Putamen (tissue), 1 donor: ENCODE results near the gene CROCC2.

ENCODE experiments used
- DNase-seq: peaks from one replicate; pipeline ENCODE4 v3.0.0-alpha.2; 2016; ENCODE audit warnings: low spot score

CROCC2 gene

DNA sequence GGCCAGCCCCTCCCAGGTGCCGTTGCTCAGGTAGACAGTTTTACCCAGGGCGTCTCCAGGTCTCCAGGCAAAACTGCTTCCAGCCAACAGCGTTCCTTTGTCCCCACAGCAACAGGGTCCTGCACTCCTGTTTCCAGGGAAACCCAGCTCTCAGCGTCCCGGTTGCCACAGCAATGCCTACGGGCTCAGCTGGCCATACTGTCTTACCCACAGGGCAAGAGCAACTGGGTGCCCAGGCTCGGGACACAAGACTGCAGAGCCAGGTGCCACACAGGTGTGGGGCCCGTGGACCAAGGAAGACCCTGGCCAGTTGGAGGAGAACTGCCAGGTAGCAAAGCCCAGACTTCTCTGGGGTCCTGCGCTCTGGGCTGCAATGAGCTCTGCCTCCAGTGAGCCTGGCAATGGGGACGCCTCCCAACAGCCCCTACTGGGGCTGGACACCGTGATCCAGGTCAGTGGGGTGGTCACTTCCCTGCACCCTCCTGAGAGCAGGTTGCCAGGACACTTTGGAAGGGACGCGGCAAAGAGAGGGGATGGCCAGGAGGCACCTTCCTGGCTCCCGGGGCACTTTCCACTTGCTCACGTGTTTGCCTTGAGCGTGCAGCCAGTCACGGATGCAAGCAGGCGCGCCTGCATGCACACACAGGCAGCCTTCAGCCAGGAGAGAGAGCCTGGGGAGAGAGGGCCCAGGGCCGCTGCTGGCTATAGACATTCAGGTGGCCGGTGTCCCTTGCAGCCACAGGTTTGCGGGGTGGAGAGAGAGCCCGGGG is at the start of gene CROCC2:
CROCC2 (plus strand) TSS at position 196 of the 770 bp plus-strand sequence; CDS start at position 374, 178 bp downstream.
- DNase-seq = no peak

- DNase-seq = no peak
These were observed 48.8 kb upstream of the CROCC2 start for GRCh38 chr2:240857039-240858008.

DNA sequence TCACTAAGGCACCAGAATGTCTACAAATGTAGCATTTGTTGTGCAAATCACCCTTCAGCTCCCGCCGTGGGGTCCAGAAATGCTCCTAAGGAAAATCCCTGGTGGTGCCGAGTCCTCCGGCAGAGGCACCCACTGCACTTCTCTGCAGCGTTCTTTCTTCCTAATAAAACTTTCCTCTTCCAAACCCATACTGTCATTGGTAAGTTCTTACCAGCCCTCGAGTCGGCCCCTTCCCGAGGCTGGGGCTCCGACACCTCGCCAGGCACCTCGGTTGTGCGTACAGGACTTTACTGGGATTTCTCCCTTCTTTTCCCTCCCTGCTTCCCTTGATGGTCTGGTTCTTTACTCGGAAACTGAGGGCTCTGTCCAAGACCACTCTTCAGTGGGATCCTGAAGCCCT is 47.8 kb upstream of the CROCC2 start:
- DNase-seq = no peak

DNA sequence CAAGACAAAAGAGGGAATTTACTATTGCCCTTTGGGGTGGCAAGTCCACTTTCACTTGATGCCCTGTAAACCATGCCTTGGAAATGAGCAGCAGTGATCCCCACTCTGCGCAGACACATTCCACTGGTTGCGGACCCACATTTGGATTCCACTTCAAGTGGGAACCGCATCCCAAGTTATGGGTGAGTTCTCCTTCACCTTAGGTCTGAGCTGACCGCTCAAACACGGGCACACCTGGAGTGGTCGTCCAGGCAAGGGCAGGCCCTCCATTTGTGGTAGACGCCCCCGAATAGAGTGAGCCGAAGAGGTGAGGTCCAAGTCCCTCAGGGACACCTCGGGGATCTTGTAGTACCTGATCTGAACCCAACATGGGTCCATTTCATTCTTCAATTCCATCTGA is 47.3 kb upstream of the CROCC2 start:
- DNase-seq = no peak

DNA sequence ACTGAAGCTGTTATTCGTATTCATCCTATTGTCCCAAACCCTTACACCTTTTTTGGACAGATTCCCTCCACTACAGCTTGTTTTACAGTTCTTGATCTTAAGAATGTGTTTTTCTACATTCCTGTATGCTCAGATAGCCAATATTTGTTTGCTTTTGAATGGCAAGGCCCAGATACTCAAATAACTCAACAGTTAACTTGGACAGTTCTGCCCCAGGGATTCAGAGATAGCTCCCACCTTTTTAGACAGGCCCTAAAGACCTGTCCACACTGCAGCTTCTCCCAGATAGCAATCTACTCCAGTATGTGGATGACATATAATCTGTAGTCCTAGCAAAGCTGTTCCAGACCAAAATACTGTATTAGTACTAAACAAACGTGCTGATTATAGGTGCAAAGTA is 44.6 kb upstream of the CROCC2 start:
- DNase-seq = no peak

DNA sequence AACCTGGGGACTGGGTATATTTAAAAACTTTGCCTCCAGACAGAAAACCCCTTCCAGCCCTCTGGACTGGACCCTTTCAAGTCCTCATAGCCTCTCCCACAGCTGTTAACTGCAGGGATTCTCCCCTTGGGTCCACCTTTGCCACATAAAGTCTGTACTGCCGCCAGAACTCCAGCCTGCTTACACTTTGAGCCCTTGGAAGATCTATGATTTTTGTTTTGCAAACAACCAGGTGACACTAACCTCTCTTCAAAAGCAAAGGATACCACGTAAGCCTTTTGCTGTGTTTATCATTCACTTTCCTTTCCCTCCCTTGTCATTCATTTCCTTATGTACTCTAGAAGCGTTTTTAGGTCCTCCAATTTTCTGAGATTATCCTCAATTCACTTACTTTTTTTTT is 41.7 kb upstream of the CROCC2 start:
- no peak for DNase-seq

DNA sequence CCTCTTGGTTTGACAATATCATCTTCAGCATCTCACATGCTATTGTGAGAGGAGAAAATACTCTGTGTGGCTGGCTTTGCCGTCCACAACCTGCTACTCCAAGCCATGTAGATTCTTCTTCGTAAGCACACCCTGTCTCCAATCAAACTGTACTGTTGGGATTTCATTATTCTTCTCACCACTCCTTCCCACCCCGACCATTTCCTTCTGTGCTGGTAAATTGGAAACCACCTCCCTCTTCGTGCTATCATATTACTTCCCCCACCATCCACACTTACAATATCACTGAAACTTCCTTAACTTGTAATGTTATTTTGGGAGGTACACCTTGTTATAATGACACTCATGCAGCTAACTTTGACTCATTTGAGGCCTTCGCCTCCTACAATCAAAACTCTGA is 40.7 kb upstream of the CROCC2 start:
- DNase-seq = no peak

DNA sequence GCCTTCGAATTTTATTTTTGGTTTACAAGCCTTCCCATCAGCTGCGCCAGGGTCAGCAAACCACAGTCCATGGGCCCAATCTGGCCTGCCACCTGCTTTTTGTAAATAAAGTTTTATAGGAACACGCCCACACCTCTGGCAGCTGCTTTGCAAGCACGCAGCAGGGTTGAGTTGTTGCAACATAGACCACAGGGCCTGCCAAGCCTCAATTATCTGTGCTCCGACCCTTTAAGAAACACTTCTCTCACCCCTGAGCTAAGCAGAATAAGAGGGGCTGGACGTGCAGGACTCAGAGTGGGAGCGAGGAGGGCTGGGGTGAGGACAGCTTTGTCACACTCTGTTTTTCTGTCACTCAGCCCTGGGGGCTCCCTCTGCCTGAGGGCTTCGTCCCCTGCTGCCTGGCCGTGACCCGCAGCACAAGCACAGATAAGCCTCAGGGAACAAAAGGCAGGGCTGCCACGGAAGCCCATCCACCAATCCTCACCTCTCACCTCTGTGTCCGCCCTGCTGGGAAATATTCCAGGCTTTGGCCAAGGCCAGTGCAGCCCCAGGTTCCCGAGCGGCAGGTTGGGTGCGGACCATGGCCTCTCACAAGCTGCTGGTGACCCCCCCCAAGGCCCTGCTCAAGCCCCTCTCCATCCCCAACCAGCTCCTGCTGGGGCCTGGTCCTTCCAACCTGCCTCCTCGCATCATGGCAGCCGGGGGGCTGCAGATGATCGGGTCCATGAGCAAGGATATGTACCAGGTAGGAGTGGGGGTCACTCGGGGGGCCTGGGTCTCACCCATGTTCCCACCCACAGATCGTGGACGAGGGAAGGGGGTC is 37.6 kb upstream of the CROCC2 start, which contains the start of gene AGXT:
AGXT (plus strand) TSS at position 539 of the 823 bp plus-strand sequence; CDS start at position 581, 42 bp downstream.
- DNase-seq = no peak

- no peak for DNase-seq
These were observed 36.8 kb upstream of the CROCC2 start for GRCh38 chr2:240869109-240869955.

DNA sequence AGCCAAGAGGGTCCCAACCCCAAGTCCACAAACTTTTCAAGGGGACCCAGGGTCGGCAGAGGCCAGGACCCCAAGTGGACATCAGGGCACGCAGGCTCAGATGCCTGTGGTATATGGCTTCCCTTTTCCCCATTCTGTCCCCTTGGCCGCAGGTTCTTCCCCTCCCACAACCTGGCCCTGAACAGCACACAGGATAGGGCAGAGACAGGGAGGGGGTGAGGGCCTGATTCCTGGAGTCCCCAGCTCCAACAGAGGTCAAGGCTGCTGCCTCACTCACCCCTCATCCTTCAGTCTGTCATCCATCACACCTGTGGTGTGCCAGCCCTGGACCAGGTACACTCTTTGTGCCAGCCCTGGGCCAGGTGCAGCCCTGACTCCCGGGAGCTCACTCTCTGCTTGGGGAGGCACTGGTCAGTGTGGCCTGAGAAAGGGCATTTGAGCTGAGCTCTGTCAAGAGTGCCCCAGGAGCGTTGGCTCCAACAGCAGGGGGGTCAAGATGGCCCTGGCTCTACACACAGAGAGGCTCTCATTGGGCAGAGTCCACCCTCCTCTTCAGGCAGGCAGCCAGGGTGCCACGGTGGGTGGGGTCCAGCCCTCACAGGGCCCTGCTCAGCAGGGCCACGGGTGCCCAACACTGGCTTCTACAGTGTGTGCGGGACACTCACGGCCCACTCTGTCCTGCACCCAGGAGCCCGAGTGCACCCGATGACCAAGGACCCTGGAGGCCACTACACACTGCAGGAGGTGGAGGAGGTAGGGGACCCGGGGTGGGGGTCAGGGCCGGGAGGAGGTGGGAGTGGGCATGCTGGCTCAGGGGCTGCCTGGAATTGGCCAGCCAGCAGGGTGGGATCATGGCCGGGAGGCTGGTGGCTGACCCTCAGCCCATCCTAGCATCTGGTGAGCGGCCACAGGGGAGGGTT is 35.9 kb upstream of the CROCC2 start:
- no peak for DNase-seq

- no peak for DNase-seq
These were observed 34.8 kb upstream of the CROCC2 start for GRCh38 chr2:240871071-240871958.

GRCh38 chr2:240872317-240873097 is 33.6 kb upstream of the CROCC2 start:
- DNase-seq = no peak

GRCh38 chr2:240873098-240873788 is 32.9 kb upstream of the CROCC2 start:
- no peak for DNase-seq

GRCh38 chr2:240873805-240874714 is 32.1 kb upstream of the CROCC2 start:
- DNase-seq = no peak

DNA sequence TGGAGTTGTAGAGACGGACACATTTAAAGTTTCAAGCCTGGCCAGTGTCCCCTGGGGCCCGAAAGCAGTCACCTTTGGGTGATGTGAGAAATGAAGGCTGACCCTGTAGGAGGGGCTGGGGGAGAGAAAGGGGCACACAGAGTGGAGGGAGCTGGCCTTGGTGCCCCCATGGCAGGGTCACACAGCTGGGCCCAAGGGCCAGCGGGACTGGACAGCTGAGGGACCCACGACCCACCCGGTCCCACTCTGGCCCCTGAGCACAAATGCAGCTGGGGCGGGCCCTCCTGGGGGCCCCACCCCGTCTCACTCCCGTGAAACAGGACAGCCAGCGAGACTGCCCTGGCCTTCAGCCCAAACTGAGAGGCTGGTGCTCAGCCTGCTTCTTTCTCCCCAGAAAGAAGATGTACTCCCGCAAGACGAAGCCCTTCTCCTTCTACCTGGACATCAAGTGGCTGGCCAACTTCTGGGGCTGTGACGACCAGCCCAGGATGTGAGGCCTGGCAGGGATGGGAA is 31.4 kb upstream of the CROCC2 start:
- no peak for DNase-seq
